ENCODE data around the gene TGFBR2. TPM values are rescaled to one million over a fixed set of nuclear protein-coding genes. Genes with fewer than 3 reads are reported as not detected.

The TGFBR2 gene
- total and polyA plus RNA-seq, 2 of the 13 experiments (the other 11 are each of a cell fraction or from before 2014, with no cell fraction given): 82.2 to 187 TPM

- TF ChIP-seq RERE (CRISPR knock-in tag; IDR thresholded peaks at IDR 0.05; ENCODE audit: low read depth) (no peak), FOXK1 (CRISPR knock-in tag; IDR thresholded peaks at IDR 0.05; ENCODE audit: borderline replicate concordance, low read depth) (no peak)
Measured at GRCh38 chr3:30680789-30681648, 74.6 kb downstream of the TGFBR2 start (continued).

- DNase-seq (ENCODE audit: low spot score) (no peak), ATAC-seq (peak; percentile 10; the same call in 2 of the 3 replicates), FAIRE-seq (no peak)
- no peaks in the 10 kb centered on the region for H3K9me3 ChIP-seq (ENCODE audit: low read length)
- H3K4me3 ChIP-seq (replicated peaks in 1 of 3; ENCODE audit: insufficient read depth in 1 of 3, low read depth in 2 of 3, low read length in 3 of 3): no peak overlapping the region
- peaks cover 20% of the 10 kb centered on the region for H3K4me1 ChIP-seq (ENCODE audit: insufficient read depth, low read length)
- peaks cover 37 to 89% of the 10 kb centered on the region in 2 experiments for H3K36me3 ChIP-seq (replicated peaks in 1 of 2; ENCODE audit: control insufficient read depth in 1 of 2, insufficient read depth in 2 of 2, low read length in 2 of 2)
- no TSS peak for BruUV-seq (replicated peaks)
- ChIA-PET POLR2A (no interaction called here), CTCF (ENCODE audit: low intra/inter-chr PET ratio, low total read pairs) (no interaction called here)
- 96% methylated on average over 5 of the region's 6 CpGs for WGBS (ENCODE audit: low lambda C conversion rate)
- peaks cover 62% of the 10 kb centered on the region for H3K79me2 ChIP-seq (ENCODE audit: insufficient read depth, low read length)
- H3K27me3 ChIP-seq (ENCODE audit: control insufficient read depth in 1 of 2, insufficient read depth in 2 of 2, low read length in 2 of 2): no peaks in the 10 kb centered on the region
- no peak overlapping the region for H3K27ac ChIP-seq (ENCODE audit: extremely low read length, insufficient read depth, low read length)
- no peak overlapping the region for H3K4me2 ChIP-seq (ENCODE audit: low read depth, low read length)
- intact Hi-C loops (cut with micrococcal nuclease; ENCODE audit: unreplicated experiment): no loop called here
- H2AFZ ChIP-seq (ENCODE audit: low read length): no peak overlapping the region
- in situ Hi-C loops (cut with HindIII; ENCODE audit: extremely low pct_ligation_motif_present, low pct_unique_long_range_greater_than_20kb): no loop called here
- no peak overlapping the region for H3K9ac ChIP-seq (ENCODE audit: insufficient read depth, low read depth, low read length)
- peaks cover 82% of the 10 kb centered on the region for H4K20me1 ChIP-seq (ENCODE audit: insufficient read depth, low read length)
- TF ChIP-seq RBM22 (optimal IDR thresholded peaks at IDR 0.05; ENCODE audit: low read length) (peak; percentile 82), MAFF (IDR thresholded peaks at IDR 0.05; ENCODE audit: low read depth, low read length) (0 out of 2 replicates have a peak, but pooled peaks have one; percentile 13), ETV6 (CRISPR knock-in tag; conservative IDR thresholded peaks at IDR 0.05) (no peak), ZNF687 (CRISPR knock-in tag; IDR thresholded peaks at IDR 0.05) (0 out of 2 replicates have a peak, but pooled peaks have one; percentile 14), POLR2AphosphoS5 (IDR thresholded peaks at IDR 0.05; ENCODE audit: low read depth, low read length) (0 out of 2 replicates have a peak, but pooled peaks have one; percentile 4), USF2 (IDR thresholded peaks at IDR 0.05; ENCODE audit: low read depth, low read length) (no peak), USF2 (CRISPR knock-in tag; IDR thresholded peaks at IDR 0.05; ENCODE audit: borderline replicate concordance) (no peak)
Measured at GRCh38 chr3:30681649-30682211, 75.3 kb downstream of the TGFBR2 start.

Data from HepG2 (cell line).